HG03039 (cell line): ENCODE results near the gene RAB35.

ENCODE experiments used
- ATAC-seq: cut with Tn5 transposase; IDR thresholded peaks from one replicate; pipeline ENCODE4 v1.9.1; 2021; ENCODE audit warnings: mild to moderate bottlenecking, moderate library complexity; ENCODE audit not compliant: unreplicated experiment

Gene RAB35

GRCh38 chr12:120116441-120116791 is at the start of gene RAB35:
Gene RAB35 (minus strand): TSS chr12:120116753. CDS start chr12:120116650, 103 bp downstream.
- no peak for ATAC-seq

GRCh38 chr12:120164293-120164692 is 47.7 kb upstream of the RAB35 start:
- no peak for ATAC-seq

- no peak for ATAC-seq
These were observed 46.2 kb upstream of the RAB35 start for GRCh38 chr12:120162763-120163162.

DNA sequence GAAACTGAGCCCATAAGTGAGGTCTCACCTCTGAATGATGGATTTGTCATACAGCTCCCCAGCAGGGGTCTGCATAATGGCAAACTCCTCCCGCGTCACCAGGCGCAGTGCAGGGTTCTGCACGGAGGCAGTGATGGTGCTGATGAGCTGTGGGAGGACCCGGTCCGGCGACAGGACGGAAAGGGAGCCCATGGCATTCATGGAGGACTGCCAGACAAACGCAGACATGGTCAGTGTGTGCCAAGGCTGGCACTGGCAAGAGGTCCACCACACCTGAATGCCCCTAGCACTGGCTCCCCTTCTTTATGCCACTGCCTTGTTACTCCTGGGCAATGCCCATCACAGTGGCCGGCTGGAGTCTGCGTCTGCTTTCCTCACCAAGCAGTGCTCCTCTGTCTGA is 45.3 kb upstream of the RAB35 start:
- no peak for ATAC-seq

DNA sequence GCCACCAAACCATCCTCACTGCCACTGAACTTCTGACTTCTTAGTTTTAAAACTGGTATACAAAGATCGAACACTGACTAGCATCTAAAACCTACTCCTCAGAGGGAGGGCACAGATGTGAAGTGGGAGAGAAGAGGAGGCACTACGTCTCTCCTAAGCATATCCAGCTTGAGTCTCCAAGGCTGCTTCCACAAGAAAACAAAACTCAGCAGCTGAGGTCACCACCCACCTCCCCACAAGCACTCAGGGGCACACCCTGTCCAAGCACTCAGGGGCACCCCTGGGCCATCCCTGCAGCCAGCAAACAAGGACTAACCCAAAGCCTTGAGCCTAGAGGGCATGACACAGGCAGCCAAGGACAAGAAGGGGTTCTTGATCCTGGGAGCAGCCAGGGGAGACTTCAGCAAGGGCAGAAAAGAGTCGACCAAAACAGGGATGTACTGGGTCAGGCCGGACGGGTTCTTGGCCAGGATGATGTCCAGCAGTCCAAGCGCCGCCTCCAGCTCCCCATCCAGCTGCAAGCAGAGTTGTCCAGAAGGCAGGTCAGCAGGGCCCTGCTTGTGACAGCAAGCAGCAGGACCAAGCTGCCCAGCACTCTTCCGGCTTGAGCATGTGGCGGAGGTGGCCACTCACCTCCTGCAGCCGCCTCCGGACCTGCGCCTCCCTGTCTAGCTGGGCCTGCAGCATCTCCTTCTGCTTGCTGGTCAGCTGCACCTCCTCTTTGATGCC is 43.1 kb upstream of the RAB35 start:
- no peak for ATAC-seq

DNA sequence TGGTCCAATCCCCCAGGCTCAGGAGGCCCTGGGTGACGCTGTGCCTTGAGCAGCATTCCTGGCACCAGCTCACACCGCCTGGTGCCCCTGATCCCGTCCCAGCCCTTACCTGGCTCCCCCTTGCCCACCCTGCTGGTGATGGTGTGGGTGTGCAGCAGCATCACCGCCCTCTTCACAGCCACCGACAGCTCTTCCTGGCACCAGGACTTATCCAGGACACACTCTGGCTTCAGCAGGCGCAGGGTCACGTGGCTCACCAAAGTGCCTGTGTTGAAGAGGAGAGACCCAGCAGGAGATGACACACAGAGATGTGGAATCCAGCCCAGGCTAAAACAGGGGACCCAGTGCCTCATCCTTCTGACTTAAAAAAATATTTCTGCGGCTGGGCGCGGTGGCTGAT is 41.8 kb upstream of the RAB35 start:
- no peak for ATAC-seq

- no peak for ATAC-seq
These were observed 41.1 kb upstream of the RAB35 start for GRCh38 chr12:120157678-120158077.

DNA sequence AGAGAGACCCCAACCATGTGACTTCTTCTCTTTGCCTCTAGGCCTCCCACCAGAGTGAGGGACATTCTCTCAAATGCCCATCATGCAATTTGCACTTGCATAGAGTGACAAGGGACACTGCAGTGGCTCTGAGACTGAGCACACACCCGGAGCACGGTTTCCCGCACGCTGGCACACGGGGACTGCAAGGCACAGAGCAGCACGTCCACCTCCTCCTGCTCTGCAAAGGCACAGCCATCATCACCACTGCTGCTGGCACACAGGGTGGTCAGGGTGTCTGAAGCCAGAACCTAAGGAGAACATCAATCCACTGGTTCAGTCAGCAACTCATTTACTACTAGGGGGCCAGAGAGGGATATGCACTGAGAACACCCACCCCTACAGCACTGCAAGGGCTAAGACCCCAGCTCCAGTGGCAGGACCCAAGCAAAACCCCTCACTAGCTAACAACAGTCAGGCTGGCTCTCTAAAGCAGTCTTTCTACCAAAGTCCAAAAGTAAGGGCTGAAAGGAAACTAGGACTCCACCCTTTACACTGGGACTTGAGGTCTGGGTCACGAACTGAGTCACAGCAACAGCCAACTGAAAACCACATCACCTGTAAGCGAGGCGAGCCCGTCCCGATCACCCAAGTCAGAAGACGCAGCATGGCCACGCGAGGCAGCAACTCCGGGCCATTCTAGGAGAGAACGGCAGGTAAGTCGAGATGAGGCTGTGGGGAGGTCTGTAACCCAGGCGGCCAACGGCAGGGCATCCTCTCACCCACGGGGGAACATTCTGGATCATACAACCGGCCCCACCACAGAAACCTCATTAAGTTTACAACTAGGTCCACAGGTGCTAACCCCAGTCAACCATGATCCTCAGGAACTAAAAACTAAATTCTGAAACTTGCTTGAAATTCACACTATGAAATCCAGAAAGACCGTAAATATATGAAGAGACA is 40.0 kb upstream of the RAB35 start:
- ATAC-seq = no peak

GRCh38 chr12:120155072-120155471 is 38.5 kb upstream of the RAB35 start:
- ATAC-seq = no peak

DNA sequence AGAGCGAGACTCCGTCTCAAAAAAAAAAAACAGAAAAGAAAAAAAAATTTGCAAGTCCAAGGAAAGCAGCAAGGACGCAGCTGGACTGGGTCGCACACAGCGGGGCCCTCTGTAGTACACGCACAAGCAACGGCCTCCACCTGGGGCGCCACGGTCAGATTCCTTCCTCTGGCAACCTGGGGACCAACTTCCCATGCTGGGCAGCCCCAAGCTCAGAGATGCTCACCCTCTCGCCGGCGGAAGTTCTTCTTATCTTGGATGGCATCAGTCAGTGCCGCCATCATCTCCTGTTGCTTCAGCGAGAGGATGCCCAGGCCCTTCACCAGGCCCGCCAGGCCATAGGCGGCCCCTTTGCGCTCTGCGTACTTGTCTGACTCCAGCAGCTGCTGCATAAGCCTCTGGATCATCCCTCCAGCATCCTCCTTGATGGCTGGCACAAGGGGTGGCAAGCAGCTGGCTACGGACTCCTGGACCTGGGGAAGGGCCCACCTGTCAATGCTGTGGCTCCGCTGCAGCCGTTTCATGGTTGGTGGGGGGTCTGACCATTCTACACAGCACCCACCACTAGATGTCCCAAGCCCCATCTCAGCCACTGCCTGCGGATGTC is 34.5 kb upstream of the RAB35 start:
- no peak for ATAC-seq

GRCh38 chr12:120148011-120148410 is 31.5 kb upstream of the RAB35 start:
- ATAC-seq = no peak

DNA sequence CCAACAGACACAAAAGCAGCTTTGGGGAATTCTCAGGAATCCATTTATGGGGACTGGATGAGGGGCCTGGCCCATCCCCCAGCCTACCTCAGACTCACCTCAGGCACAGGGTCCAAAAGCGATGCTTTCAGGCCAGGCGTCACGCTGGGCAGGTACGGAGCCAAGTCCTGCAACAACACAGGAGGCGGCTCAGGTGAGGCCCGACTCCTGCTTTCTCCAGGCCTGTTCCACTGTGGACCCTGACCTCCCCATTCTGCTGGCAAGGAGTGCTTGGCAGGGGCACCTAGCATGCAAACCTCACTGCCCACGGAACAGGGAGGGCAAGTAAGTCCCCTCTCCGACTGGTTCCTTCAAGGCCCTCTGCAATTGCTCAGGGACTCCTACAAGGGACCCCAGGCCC is 28.6 kb upstream of the RAB35 start:
- ATAC-seq = no peak

DNA sequence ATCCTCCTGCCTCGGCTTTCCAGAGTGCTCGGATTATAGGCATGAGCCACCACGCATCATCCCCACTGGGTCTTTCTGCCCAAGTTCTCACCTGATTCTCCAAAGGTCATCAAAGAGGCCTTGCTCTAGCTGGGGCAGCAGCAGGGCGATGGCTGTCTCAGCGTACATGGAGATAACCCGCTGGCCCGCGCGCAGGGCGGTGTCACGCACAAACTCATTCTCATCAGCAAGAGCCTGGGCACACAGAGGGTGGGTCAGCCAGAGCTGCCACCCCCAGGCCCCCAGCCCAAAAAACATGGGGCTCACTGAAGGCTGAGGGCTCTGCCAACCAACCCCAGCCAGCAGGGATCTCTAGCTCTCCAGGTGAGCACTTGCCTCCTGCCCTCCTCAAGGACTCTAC is 27.7 kb upstream of the RAB35 start:
- no peak for ATAC-seq

DNA sequence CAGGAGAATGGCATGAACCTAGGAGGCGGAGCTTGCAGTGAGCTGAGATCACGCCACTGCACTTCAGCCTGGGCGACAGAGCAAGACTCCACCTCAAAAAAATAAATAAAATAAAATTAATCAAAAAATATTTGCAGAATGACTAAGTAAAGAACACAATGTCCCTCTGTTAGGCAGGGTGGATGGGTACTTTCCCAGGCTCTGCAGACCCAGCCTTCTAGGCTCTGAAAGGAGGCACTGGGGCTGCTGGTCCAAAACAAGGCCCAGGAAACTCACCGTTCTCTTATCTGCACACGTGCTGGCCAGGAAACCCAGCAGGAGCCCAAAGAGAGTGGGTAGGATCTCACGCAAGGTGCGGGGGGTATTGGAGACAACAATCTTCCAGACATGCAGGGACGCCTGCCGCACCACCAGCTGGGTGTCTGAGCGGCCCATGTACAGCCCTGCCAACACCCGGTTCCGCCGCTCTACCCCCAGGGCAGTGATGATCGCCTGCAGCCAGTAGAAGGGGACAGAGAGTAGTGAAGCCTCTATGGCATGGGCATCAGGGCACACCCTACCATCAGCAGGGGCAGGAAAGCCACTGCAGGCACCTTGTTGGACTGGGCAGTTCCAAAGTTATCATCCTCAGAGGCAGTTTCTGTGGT is 25.8 kb upstream of the RAB35 start:
- no peak for ATAC-seq

- no peak for ATAC-seq
These were observed 24.8 kb upstream of the RAB35 start for GRCh38 chr12:120141336-120141735.

- ATAC-seq = no peak
These were observed 24.1 kb upstream of the RAB35 start for GRCh38 chr12:120140603-120141002.

GRCh38 chr12:120139958-120140357 is 23.4 kb upstream of the RAB35 start:
- no peak for ATAC-seq

- ATAC-seq = no peak
These were observed 21.8 kb upstream of the RAB35 start for GRCh38 chr12:120138366-120138765.

DNA sequence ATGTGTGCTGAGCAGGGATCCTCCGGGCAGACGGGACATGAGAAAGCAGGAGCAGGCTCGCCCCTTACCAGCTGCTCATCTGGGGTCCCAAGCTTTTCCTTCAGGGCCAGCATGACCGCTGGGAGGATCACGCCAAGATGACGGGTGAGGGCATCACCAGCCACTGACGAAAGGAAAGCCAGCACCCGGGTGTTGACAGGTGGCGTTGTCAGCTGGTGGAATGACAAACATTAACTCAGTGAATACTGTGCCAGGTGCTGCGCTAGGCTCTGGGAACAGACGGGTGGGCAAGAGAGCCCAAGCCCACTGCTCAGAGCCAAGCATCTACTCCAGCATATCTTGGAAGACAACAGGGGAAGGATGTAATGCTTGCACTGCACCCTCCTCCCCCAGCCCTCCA is 21.3 kb upstream of the RAB35 start:
- no peak for ATAC-seq

DNA sequence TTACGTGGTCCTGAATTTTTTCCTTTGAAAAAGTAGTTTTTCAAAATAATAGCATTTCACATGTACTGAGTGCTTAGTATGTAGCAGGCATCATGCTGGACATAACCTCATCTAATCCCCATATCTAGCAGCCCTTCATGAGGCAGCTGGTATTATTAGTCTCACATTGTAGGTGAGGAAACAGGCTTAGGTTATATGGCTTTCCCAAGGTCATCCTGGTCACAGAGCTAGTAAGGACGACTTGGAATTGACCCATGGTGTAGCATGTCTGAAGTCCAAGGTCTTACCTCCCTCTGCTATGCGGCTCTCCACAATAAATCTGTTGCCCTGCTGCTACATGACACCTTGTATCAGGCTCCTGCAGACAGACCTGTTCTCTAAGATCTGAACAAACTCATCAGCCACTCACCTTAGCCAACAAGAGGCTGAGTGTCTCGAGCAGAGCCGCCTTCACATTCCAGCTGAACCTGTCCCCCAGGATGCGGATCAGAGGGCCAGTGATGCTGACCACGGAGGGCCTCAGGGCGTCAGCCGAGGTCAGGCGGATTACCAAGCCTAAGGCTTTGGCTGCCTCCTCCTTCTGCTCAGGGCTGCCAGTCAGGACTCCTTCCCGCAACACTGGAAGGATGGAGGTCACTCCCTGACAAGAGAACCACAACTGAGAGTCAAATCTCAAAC is 19.7 kb upstream of the RAB35 start:
- ATAC-seq = no peak
